ENCODE measurements around the gene C16orf82. TPM values are rescaled to one million over a fixed set of nuclear protein-coding genes. Genes with fewer than 3 reads are reported as not detected.

Gene C16orf82
- total RNA-seq, 4 donors from 2014 or later, result not detected

DNA sequence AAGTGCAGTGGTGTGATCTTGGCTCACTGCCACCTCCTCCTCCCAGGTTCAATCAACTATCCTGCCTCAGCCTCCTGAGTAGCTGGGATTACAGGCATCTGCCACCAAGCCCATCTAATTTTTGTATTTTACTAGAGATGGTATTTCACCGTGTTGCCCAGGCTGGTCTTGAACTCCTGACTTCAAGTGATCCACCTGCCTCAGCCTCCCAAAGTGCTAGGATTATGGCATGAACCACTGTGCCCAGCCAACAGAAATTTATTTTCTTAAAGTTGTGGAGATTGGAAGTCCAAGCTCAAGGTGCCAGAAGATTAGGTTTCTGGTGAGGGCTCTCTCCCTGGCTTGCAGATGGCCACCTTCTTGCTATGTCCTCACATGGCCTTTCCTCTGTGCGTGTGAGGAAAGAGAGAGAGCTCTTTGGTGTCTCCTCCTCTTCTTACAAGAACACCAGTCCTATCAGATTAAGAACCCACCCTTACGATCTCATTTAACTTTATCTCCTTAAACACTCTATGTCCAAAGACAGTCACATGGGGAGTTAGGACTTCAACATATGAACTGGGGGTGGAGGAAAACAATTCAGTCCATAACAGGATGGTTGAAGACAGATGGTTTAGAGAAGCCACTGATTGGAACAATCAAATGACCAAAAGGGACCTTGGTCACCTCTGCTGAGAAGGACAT is 31.8 kb downstream of the C16orf82 start:
- Histone ChIP-seq H3K9me3 (peaks cover 0 to 20% (median 0%) of the 10 kb centered on the region in 3 donors), H3K4me1 (no peaks in the 10 kb centered on the region), H3K27ac (no peak overlapping the region), H3K27me3 (peaks cover 26% of the 10 kb centered on the region), H3K4me3 (no peak overlapping the region), H3K36me3 (no peaks in the 10 kb centered on the region)
- no peak for ATAC-seq
- TF ChIP-seq POLR2AphosphoS5 (IDR thresholded peaks at IDR 0.05) (no peak), POLR2A (IDR thresholded peaks at IDR 0.05) (no peak), EP300 (IDR thresholded peaks at IDR 0.05) (no peak)
- TF ChIP-seq, protein P1, sequence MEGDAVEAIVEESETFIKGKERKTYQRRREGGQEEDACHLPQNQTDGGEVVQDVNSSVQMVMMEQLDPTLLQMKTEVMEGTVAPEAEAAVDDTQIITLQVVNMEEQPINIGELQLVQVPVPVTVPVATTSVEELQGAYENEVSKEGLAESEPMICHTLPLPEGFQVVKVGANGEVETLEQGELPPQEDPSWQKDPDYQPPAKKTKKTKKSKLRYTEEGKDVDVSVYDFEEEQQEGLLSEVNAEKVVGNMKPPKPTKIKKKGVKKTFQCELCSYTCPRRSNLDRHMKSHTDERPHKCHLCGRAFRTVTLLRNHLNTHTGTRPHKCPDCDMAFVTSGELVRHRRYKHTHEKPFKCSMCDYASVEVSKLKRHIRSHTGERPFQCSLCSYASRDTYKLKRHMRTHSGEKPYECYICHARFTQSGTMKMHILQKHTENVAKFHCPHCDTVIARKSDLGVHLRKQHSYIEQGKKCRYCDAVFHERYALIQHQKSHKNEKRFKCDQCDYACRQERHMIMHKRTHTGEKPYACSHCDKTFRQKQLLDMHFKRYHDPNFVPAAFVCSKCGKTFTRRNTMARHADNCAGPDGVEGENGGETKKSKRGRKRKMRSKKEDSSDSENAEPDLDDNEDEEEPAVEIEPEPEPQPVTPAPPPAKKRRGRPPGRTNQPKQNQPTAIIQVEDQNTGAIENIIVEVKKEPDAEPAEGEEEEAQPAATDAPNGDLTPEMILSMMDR (IDR thresholded peaks at IDR 0.05), result no peak
- 60 to 78% methylated on average over 1 to 3 of the region's 3 CpGs for WGBS, 2 donors (ENCODE audit: low coverage in 1 of 2)

DNA sequence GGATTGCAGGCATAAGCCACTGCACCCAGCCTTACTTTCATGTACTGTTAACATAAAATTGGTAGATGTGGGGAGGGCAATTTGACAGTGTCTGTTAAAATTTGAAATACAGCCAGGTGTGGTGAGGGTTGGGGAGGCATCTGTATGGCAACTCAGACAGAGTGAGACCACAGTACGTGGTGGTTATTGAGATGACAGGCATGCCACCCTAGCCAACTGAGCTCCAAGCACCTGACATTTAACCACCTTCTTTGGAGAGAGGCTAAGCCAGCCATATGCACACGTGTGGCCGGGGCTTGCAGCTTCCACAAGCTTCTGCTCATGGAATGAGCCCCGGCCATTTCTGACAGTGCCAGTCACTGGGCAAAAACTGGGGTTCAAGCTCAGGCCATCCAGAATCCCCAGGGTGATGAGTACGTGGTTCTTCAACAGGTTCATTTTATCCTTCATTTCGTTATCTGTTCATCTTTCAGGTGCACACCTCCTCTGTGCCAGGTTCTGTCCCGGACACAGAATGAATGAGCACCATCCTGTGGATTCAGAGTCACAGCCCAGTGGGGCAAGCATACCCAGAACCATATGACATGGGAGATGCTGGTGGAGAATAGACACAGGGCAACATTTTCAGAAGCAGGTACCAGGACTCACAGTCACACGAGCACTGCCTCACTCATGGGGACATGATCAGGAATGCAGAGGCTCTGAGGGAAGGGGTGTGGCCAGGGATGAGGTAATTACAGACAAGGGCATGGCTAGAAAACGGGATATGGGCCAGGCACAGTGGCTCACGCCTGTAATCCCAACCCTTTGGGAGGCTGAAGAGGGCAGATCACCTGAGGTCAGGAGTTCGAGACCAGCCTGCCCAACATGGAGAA is 36.2 kb downstream of the C16orf82 start:
- WGBS, 2 donors (ENCODE audit: low coverage in 1 of 2), result 67 to 69% methylated on average over 9 of the region's 11 CpGs
- ATAC-seq, result no peak
- H3K9me3 ChIP-seq, result no peaks in the 10 kb centered on the region
- peaks cover 17% of the 10 kb centered on the region for H3K27me3 ChIP-seq
- H3K4me3 ChIP-seq, result no peak overlapping the region
- H3K27ac ChIP-seq, result no peak overlapping the region
- H3K36me3 ChIP-seq, result no peaks in the 10 kb centered on the region
- TF ChIP-seq EP300 (IDR thresholded peaks at IDR 0.05) (no peak), POLR2A (IDR thresholded peaks at IDR 0.05) (no peak), POLR2AphosphoS5 (IDR thresholded peaks at IDR 0.05) (no peak)
- TF ChIP-seq, protein P1 (IDR thresholded peaks at IDR 0.05), result no peak
- no peaks in the 10 kb centered on the region for H3K4me1 ChIP-seq

DNA sequence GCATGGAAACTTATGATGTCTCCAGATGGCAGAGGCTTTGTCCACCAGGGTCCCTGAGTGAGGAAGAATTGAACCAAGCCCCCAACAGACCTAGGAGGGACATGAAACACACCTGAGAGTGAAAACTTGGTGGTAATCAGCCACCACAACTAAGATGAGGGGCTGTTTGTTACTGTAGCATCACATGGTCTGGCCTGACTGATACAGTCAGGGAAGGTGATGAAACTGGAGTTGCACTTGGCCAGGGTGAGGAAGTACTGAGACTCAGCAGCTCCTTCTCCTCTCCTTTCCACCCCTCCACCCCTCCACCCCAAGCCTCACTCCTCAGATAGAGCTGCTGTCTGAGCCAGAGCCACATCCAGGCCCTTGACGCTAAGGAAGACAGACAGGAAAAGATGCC is 37.2 kb downstream of the C16orf82 start:
- ATAC-seq, result no peak
- H3K4me1 ChIP-seq, result no peaks in the 10 kb centered on the region
- H3K27ac ChIP-seq, result no peak overlapping the region
- H3K4me3 ChIP-seq, result no peak overlapping the region
- peaks cover 17% of the 10 kb centered on the region for H3K27me3 ChIP-seq
- H3K36me3 ChIP-seq, result no peaks in the 10 kb centered on the region
- H3K9me3 ChIP-seq, result no peaks in the 10 kb centered on the region
- TF ChIP-seq POLR2A (IDR thresholded peaks at IDR 0.05) (no peak), POLR2AphosphoS5 (IDR thresholded peaks at IDR 0.05) (no peak), EP300 (IDR thresholded peaks at IDR 0.05) (no peak)
- TF ChIP-seq, protein P1 (IDR thresholded peaks at IDR 0.05), result no peak
- 100% methylated on average over 1 of the region's 1 CpG; no CpG with 5 or more reads in 1 of the 2 donors for WGBS, 2 donors (ENCODE audit: low coverage in 1 of 2)

DNA sequence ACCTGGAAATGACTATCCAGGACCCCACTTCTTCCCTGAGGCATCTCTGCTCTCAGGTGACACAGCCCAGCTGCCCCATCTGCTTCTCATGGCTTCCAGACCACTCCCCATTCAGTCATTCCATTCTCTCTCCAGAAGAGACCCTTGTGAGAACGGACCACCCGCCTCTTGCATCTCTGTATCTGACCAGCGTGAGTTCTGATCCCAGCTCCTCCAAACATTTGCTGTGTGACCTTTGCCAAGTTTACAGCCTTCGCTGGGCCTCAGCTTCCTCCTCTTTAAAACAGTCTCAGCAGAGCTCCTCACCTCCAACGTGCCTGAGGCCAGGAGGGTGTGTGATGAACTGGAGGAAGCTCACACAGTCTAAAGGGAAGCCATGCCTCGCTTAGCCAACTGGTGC is 39.6 kb downstream of the C16orf82 start:
- Histone ChIP-seq H3K9me3 (no peaks in the 10 kb centered on the region), H3K36me3 (no peaks in the 10 kb centered on the region), H3K27ac (no peak overlapping the region), H3K4me3 (no peak overlapping the region), H3K4me1 (peaks cover 0 to 16% (median 0%) of the 10 kb centered on the region in 3 donors), H3K27me3 (peaks cover 7% of the 10 kb centered on the region)
- WGBS, 2 donors (ENCODE audit: low coverage in 1 of 2), result 79 to 96% methylated on average over 4 to 6 of the region's 6 CpGs
- TF ChIP-seq POLR2A (IDR thresholded peaks at IDR 0.05) (no peak), POLR2AphosphoS5 (IDR thresholded peaks at IDR 0.05) (no peak), EP300 (IDR thresholded peaks at IDR 0.05) (no peak)
- TF ChIP-seq, protein P1 (IDR thresholded peaks at IDR 0.05), result no peak
- ATAC-seq, result no peak

Measured in gastroesophageal sphincter (tissue), 4 donors.